Measurements from ENCODE around the gene SPG7. TPM values are rescaled to one million over a fixed set of nuclear protein-coding genes. Genes with fewer than 3 reads are reported as not detected.

Gene SPG7
- total RNA-seq, 4 donors from 2014 or later: 83.3 to 152 (median 105) TPM

DNA sequence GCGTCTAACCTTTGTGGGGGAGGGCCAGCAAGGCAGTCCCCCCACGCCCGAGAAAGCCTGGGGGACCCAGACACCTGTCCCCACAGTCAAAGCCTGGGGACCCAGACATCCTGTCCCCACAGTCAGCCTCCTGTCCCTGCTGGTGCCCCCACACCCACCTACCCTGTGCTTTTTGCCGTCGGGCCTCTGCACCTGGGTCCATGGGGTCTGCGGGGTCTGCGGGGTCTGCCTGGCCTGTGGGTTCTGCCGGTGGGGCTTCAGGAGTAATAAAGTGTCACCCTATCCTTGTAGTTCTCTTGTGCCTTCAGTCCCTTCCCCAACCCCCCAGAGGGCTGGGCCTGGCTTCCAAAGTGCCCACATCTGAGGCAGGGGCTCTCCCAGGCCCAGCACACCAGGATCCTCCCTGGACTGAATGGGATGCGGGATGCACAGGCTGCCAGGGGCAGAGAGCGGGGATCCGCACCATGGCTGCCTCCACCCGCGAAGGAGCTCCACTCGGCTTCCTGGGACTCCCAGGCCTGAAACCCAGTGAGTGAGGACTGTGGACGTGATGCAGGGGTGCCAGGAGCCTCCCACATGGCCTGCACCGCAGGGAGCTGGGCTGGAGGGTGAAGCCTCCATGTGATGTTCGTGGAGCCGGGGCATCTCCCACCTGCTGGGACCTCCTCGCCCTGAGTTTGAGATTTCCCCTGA, 88.9 kb downstream of the SPG7 start:
- TF ChIP-seq, protein P1, sequence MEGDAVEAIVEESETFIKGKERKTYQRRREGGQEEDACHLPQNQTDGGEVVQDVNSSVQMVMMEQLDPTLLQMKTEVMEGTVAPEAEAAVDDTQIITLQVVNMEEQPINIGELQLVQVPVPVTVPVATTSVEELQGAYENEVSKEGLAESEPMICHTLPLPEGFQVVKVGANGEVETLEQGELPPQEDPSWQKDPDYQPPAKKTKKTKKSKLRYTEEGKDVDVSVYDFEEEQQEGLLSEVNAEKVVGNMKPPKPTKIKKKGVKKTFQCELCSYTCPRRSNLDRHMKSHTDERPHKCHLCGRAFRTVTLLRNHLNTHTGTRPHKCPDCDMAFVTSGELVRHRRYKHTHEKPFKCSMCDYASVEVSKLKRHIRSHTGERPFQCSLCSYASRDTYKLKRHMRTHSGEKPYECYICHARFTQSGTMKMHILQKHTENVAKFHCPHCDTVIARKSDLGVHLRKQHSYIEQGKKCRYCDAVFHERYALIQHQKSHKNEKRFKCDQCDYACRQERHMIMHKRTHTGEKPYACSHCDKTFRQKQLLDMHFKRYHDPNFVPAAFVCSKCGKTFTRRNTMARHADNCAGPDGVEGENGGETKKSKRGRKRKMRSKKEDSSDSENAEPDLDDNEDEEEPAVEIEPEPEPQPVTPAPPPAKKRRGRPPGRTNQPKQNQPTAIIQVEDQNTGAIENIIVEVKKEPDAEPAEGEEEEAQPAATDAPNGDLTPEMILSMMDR (IDR thresholded peaks at IDR 0.05; ENCODE audit: low read depth): no peak

DNA sequence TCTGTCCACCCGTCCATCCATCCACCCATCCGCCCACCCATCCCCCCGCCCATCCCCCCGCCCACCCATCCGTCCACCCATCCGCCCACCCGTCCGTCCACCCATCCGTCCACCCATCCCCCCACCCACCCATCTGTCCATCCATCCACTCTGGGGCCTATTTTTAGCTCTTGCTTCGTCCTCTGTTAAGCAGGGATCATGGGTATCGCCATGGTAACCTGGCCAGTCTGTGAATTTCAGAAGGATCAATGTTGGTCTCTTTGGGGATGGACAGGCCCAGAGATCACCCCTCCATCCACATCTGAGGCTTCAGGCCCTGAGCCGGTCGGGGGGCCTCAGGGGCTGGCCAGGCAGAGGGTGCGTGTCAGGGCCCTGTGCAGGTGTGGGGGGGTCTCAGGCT, 90.0 kb downstream of the SPG7 start:
- TF ChIP-seq, protein P1 (IDR thresholded peaks at IDR 0.05; ENCODE audit: low read depth): no peak

DNA sequence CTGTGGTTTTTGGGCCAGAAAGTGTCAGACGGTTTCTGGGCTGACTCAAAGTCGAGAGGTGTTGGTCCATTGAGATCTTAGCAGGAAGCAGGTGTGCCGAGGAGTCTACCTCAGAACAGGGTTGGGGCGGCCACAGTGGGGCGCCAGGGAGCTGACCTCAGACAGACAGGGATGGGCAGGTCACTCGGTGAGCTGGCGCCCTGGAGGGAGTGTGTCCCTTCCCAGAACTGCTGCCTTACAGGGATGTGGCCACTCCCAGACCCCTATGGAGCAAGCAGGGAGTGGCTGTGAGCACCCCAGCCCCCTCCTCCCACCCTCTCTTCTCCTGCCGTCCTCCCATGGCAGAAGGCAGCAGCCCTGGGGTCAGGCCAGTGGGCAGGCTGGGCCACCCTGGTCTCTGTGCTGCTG, 91.3 kb downstream of the SPG7 start:
- TF ChIP-seq, protein P1 (IDR thresholded peaks at IDR 0.05; ENCODE audit: low read depth): no peak

DNA sequence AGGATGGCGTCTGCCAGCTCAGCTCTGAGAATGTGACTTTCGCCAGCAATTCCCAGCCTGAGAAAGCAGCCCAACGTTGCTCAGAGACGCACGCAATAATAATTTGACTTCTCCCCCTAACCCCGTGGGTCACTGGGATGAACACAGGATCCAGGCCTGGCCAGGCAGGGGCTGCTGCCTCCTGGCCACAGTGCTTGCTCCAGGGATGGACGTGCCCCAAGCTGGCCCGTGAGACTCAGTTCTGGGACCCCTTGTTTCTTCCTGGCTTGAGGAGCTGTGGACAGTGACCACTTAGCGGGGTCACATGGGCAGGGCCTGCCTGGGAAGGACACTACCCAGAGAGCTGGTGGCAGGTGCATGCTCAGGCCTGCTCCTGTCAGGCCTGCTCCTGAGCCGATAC, 91.7 kb downstream of the SPG7 start:
- TF ChIP-seq, protein P1 (IDR thresholded peaks at IDR 0.05; ENCODE audit: low read depth): no peak

DNA sequence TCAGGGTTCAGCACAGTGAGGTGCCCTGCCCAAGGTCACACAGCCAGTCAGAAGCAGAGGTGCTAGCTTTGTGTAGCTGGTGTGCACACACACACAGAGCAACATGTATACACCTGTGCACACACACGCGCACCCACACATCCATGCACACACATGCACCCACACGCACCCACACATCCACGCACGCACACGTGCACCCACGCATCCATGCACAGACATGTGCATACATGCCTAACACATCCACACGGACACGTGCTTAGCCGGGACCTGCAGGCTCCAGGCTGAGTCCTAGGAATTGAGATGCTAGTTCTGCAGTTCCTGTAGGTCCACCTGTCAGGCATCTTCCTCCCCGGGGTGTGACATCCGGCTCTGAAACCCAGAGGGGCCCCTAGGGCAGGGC, 92.2 kb downstream of the SPG7 start:
- TF ChIP-seq, protein P1 (IDR thresholded peaks at IDR 0.05; ENCODE audit: low read depth): no peak

DNA sequence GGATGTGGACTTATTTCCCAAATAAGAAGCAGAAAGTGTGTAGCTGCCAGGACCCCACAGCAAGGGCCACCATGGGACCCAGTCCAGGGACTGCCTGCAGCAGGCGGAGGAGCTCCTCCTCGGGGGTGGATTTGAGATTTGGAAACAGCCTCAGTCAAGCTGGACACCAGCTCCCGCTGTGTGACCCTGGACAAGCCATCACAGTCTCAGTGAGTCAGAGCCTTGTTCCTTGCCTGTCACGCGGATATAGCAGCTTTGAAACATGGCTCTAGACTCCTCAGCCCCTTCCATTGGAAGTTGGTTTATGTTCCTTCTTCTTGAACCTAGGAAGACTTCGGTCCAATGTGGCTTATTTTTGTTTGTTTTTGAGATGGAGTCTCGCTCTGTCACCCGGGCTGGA, 92.8 kb downstream of the SPG7 start:
- TF ChIP-seq, protein P1 (IDR thresholded peaks at IDR 0.05; ENCODE audit: low read depth): no peak

DNA sequence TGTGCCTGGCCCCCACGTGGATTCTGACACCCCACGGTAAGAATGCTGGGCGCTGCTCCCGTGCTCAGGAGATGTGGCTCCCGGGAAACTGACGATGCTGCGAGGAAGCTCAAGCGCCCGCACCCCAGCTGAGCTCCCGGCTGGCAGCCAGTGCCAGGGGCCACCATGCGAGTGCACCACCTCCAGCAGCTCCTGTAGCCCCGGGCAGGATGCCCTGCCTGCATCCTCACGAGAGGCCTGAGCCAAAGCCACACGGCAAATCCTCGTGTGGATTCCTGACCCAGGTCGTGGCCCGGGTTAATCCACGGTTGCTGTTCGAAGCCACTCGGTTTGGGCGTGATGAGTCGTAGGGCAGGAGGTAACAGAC, 93.7 kb downstream of the SPG7 start:
- TF ChIP-seq, protein P1 (IDR thresholded peaks at IDR 0.05; ENCODE audit: low read depth): no peak

All from subcutaneous adipose tissue (tissue), 4 donors.